GM19193 (cell line): ENCODE data around the gene TTLL12.

ENCODE experiments used
- POLR2A ChIP-seq: IDR thresholded peaks from 4 replicates; pipeline ENCODE4 v1.6.1; 2011; ENCODE audit not compliant: insufficient read depth, insufficient read length; ENCODE audit errors: extremely low read depth

The TTLL12 gene

DNA sequence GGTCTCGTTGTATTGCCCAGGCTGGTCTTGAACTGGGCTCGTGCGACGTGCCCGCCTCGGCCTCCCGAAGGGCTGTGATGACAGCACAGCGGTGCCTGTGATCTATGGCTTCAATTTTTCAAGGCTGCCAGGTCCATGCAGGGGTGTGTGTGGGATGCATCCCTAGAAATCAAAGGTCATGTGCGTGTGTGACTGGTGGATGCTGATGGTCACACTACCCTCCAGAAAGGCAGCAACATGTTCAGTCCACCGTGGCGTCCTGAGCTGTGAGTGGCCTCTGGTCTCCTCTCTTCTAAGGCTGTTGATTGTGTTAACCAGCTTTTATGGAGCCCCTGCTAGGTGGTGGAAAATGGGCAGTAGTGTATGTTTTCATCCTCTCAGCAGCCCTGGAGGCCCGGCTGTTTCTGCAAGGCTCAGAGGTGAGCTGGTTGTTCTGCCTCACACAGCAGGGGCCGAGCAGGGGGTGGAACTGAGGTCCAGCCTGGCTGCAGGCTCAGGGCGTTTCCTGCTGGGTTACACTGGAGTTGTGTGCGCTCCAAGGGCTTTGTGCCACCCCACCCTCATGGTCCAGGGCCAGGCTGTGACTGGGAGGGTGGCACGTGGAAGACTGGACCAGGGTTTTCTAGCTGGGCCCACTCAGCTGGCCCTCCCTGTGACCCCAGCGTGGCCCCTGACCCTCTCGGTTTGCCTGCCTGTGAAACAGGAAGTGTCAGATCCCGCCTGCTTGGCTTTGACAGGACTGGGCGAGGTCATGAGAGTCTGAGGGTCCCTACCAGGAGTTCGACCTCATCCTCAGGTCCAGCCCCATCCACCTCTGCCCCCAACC is 68.7 kb downstream of the TTLL12 start:
- TF ChIP-seq POLR2A: no peak

DNA sequence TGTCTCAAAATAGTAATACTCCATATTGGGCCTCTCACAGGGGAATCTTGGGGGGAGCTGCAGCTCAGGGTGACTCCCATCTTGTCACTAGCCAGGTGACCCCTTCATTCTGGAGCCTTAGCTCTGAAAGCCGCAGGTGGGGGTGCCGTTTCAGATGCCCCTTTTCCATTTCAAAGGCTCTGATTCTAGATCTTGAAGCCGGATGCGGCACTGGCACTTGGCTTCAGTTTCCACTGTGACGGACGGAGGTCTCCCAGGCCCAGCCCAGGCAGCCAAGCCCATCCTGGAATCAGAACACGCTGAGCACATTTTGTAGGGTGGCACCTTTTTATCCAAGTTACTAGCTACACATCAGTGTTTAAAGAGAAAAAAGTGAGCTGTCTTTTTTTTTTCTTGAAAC is 70.0 kb downstream of the TTLL12 start:
- TF ChIP-seq POLR2A: no peak
